HEK293 (cell line): ENCODE measurements around the gene NUFIP2.

Source experiments
- ZSCAN30 ChIP-seq: fragments of 450-650 bp; IDR thresholded peaks from 2 replicates; pipeline ENCODE4 v1.5.1; 2018; ENCODE audit warnings: missing biosample characterization, mild to moderate bottlenecking, missing genetic modification characterization, moderate library complexity
- TF ChIP-seq, protein P1 (sequence below): fragments of 450-650 bp; formaldehyde crosslinking; IDR thresholded peaks from 2 replicates; pipeline ENCODE4 v1.5.1; 2016; ENCODE audit warnings: missing biosample characterization, missing genetic modification characterization
- TF ChIP-seq, protein P2 (sequence below): fragments of 450-650 bp; formaldehyde crosslinking; IDR thresholded peaks from 2 replicates; pipeline ENCODE4 v1.5.1; 2016; ENCODE audit warnings: missing biosample characterization, missing genetic modification characterization

GRCh38 chr17:29331708-29332085 lies 37.7 kb upstream of the NUFIP2 start:
- TF ChIP-seq, protein P1, sequence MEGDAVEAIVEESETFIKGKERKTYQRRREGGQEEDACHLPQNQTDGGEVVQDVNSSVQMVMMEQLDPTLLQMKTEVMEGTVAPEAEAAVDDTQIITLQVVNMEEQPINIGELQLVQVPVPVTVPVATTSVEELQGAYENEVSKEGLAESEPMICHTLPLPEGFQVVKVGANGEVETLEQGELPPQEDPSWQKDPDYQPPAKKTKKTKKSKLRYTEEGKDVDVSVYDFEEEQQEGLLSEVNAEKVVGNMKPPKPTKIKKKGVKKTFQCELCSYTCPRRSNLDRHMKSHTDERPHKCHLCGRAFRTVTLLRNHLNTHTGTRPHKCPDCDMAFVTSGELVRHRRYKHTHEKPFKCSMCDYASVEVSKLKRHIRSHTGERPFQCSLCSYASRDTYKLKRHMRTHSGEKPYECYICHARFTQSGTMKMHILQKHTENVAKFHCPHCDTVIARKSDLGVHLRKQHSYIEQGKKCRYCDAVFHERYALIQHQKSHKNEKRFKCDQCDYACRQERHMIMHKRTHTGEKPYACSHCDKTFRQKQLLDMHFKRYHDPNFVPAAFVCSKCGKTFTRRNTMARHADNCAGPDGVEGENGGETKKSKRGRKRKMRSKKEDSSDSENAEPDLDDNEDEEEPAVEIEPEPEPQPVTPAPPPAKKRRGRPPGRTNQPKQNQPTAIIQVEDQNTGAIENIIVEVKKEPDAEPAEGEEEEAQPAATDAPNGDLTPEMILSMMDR (tag by site-specific recombination), result no peak
- TF ChIP-seq, protein P2, sequence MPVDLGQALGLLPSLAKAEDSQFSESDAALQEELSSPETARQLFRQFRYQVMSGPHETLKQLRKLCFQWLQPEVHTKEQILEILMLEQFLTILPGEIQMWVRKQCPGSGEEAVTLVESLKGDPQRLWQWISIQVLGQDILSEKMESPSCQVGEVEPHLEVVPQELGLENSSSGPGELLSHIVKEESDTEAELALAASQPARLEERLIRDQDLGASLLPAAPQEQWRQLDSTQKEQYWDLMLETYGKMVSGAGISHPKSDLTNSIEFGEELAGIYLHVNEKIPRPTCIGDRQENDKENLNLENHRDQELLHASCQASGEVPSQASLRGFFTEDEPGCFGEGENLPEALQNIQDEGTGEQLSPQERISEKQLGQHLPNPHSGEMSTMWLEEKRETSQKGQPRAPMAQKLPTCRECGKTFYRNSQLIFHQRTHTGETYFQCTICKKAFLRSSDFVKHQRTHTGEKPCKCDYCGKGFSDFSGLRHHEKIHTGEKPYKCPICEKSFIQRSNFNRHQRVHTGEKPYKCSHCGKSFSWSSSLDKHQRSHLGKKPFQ (tag by site-specific recombination), result no peak
- TF ChIP-seq ZSCAN30, result no peak
